HFFc6 (cell line): ENCODE results near the gene GNPTG. TPM values are rescaled to one million over a fixed set of nuclear protein-coding genes. Genes with fewer than 3 reads are reported as not detected.

Source experiments
- DNase-seq: peaks from one replicate; pipeline ENCODE4 v3.0.0-alpha.2; 2018
- H3K27ac Mint-ChIP-seq: 2 replicates; pipeline ENCODE4 v1.8.0; 2020; ENCODE audit warnings: mild to moderate bottlenecking, mixed read lengths
- H3K27me3 Mint-ChIP-seq: 2 replicates; pipeline ENCODE4 v1.8.0; 2021; ENCODE audit warnings: mild to moderate bottlenecking, moderate library complexity, mixed read lengths; ENCODE audit not compliant: insufficient read depth
- H3K36me3 Mint-ChIP-seq: 2 replicates; pipeline ENCODE4 v1.8.0; 2021; ENCODE audit warnings: low read depth, mixed read lengths
- H3K4me1 Mint-ChIP-seq: 2 replicates; pipeline ENCODE4 v1.8.0; 2020; ENCODE audit warnings: low read depth, mixed read lengths
- H3K4me3 Mint-ChIP-seq: 2 replicates; pipeline ENCODE4 v1.8.0; 2020; ENCODE audit warnings: mild to moderate bottlenecking, moderate library complexity, mixed read lengths
- H3K9me3 Mint-ChIP-seq: 2 replicates; pipeline ENCODE4 v1.8.0; 2020; ENCODE audit warnings: mild to moderate bottlenecking, mixed read lengths
- CTCF ChIP-seq: fragments of 200-600 bp; sonication (generic); IDR thresholded peaks from 2 replicates; pipeline ENCODE4 v1.5.0; 2021; ENCODE audit warnings: antibody characterized with exemption, mild to moderate bottlenecking
- total RNA-seq, 6 experiments: library from RNA; stranded (reverse); fragmentation: NEBNext Ultra II Directional; extraction: Animal tissue kit (Norgen Biotek cat#: 25700); gene quantifications; 2 replicates in 1 of 6; 3 replicates in 5 of 6; pipeline ENCODE4 v1.2.3, GENCODE V29; 2021

GNPTG gene
- total RNA-seq, 6 experiments from 2014 or later = 46.8 to 68.1 (median 52.6) TPM

- TF ChIP-seq CTCF = peak; percentile 79
- DNase-seq = no peak
- H3K4me1 Mint-ChIP-seq = peaks cover 6% of the 10 kb centered on the region; the same call in 1 of the 2 replicates
- H3K9me3 Mint-ChIP-seq = no peaks in the 10 kb centered on the region
- peaks cover 9% of the 10 kb centered on the region for H3K27me3 Mint-ChIP-seq
- no peaks in the 10 kb centered on the region for H3K36me3 Mint-ChIP-seq
- H3K4me3 Mint-ChIP-seq = no peak overlapping the region
- H3K27ac Mint-ChIP-seq = no peak overlapping the region
Observed at GRCh38 chr16:1330260-1330914, 21.3 kb upstream of the GNPTG start.

GRCh38 chr16:1330931-1331711 lies 20.6 kb upstream of the GNPTG start:
- H3K9me3 Mint-ChIP-seq = no peaks in the 10 kb centered on the region
- H3K27ac Mint-ChIP-seq = peak overlapping the region; percentile 40; the same call in 1 of the 2 replicates
- H3K27me3 Mint-ChIP-seq = peaks cover 12% of the 10 kb centered on the region
- no peaks in the 10 kb centered on the region for H3K36me3 Mint-ChIP-seq
- H3K4me1 Mint-ChIP-seq = peaks cover 6% of the 10 kb centered on the region; the same call in 1 of the 2 replicates
- no peak for TF ChIP-seq CTCF
- H3K4me3 Mint-ChIP-seq = peak overlapping the region; percentile 47; the same call in 1 of the 2 replicates
- no peak for DNase-seq

- Mint-ChIP-seq H3K27ac (peak overlapping the region; percentile 40; the same call in 1 of the 2 replicates), H3K4me1 (peaks cover 6% of the 10 kb centered on the region; the same call in 1 of the 2 replicates), H3K36me3 (no peaks in the 10 kb centered on the region), H3K9me3 (no peaks in the 10 kb centered on the region), H3K27me3 (peaks cover 17% of the 10 kb centered on the region), H3K4me3 (peak overlapping the region; percentile 47; the same call in 1 of the 2 replicates)
- DNase-seq = peak; percentile 50
- no peak for TF ChIP-seq CTCF
Observed at GRCh38 chr16:1331712-1332617, 19.8 kb upstream of the GNPTG start.

- no peaks in the 10 kb centered on the region for H3K9me3 Mint-ChIP-seq
- no peak overlapping the region for H3K4me3 Mint-ChIP-seq
- H3K27me3 Mint-ChIP-seq = peaks cover 17% of the 10 kb centered on the region
- H3K27ac Mint-ChIP-seq = no peak overlapping the region
- no peak for TF ChIP-seq CTCF
- DNase-seq = no peak
- peaks cover 6% of the 10 kb centered on the region; the same call in 1 of the 2 replicates for H3K4me1 Mint-ChIP-seq
- H3K36me3 Mint-ChIP-seq = no peaks in the 10 kb centered on the region
Observed at GRCh38 chr16:1332618-1333148, 19.0 kb upstream of the GNPTG start.
